NB4 (cell line): Measurements from ENCODE around the gene MGST1.

Experiments
- MYC ChIP-seq: IDR thresholded peaks from 2 replicates; pipeline ENCODE4 v1.6.1; 2011; ENCODE audit warnings: low read depth, low read length
- POLR2A ChIP-seq: IDR thresholded peaks from 2 replicates; pipeline ENCODE4 v1.6.1; 2011; ENCODE audit warnings: mild to moderate bottlenecking; ENCODE audit not compliant: insufficient read length; ENCODE audit errors: extremely low read depth
- TF ChIP-seq, protein P1 (sequence below): IDR thresholded peaks from one replicate; pipeline ENCODE4 v1.5.1; 2012; ENCODE audit warnings: low read depth, low read length
- TF ChIP-seq, protein P2 (sequence below): IDR thresholded peaks from 2 replicates; pipeline ENCODE4 v1.6.1; 2011; ENCODE audit warnings: low read depth, low read length

DNA sequence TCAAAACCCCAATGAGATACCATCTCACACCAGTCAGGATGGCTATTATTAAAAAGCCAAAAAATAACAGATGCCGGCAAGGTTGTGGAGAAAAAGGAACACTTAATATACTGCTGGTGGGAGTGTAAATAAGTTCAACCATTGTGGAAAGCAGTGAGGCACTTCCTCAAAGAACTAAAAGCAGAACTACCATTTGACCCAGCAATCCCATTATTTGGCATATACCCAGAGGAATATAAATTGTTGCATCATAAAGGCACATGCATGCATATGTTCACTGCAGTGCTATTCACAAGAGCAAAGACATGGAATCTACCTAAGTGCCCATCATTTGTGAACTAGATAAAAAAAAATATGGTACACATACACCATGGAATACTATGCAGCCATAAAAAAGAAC is 59.9 kb downstream of the MGST1 start:
- TF ChIP-seq, protein P1, sequence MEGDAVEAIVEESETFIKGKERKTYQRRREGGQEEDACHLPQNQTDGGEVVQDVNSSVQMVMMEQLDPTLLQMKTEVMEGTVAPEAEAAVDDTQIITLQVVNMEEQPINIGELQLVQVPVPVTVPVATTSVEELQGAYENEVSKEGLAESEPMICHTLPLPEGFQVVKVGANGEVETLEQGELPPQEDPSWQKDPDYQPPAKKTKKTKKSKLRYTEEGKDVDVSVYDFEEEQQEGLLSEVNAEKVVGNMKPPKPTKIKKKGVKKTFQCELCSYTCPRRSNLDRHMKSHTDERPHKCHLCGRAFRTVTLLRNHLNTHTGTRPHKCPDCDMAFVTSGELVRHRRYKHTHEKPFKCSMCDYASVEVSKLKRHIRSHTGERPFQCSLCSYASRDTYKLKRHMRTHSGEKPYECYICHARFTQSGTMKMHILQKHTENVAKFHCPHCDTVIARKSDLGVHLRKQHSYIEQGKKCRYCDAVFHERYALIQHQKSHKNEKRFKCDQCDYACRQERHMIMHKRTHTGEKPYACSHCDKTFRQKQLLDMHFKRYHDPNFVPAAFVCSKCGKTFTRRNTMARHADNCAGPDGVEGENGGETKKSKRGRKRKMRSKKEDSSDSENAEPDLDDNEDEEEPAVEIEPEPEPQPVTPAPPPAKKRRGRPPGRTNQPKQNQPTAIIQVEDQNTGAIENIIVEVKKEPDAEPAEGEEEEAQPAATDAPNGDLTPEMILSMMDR, result no peak
- TF ChIP-seq MYC, result no peak
- TF ChIP-seq, protein P2, sequence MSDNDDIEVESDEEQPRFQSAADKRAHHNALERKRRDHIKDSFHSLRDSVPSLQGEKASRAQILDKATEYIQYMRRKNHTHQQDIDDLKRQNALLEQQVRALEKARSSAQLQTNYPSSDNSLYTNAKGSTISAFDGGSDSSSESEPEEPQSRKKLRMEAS, result no peak
- TF ChIP-seq POLR2A, result no peak
